Neural progenitor cell (in vitro differentiated cells): Measurements from ENCODE around the gene RGPD8. TPM values are rescaled to one million over a fixed set of nuclear protein-coding genes. Genes with fewer than 3 reads are reported as not detected.

ENCODE experiments used
- DNase-seq: peaks from one replicate; pipeline ENCODE4 v3.0.0-alpha.2; 2016; ENCODE audit warnings: low spot score
- H2AFZ ChIP-seq: fragments of 200-600 bp; sonication (generic); replicated peaks from 2 replicates; pipeline ENCODE4 v1.6.1; 2016; ENCODE audit warnings: antibody characterized with exemption
- H3F3A ChIP-seq: fragments of 200-600 bp; sonication (generic); 2 replicates; pipeline ENCODE4 v1.6.1; 2016; ENCODE audit warnings: antibody characterized with exemption, low read depth
- H3K27ac ChIP-seq: fragments of 200-600 bp; sonication (generic); 2 replicates; pipeline ENCODE4 v1.5.1; 2016; ENCODE audit warnings: mild to moderate bottlenecking
- H3K27me3 ChIP-seq: fragments of 200-600 bp; sonication (generic); 2 replicates; pipeline ENCODE4 v1.6.1; 2016; ENCODE audit warnings: mild to moderate bottlenecking, moderate library complexity
- H3K36me3 ChIP-seq: fragments of 200-600 bp; sonication (generic); 2 replicates; pipeline ENCODE4 v1.5.1; 2016
- H3K4me1 ChIP-seq: fragments of 200-600 bp; sonication (generic); 2 replicates; pipeline ENCODE4 v1.6.1; 2016; ENCODE audit warnings: mixed run types
- H3K4me2 ChIP-seq: fragments of 200-600 bp; sonication (generic); 2 replicates; pipeline ENCODE4 v1.6.1; 2016
- H3K4me3 ChIP-seq: fragments of 200-600 bp; sonication (generic); 2 replicates; pipeline ENCODE4 v1.5.1; 2016
- H3K79me2 ChIP-seq: fragments of 200-600 bp; sonication (generic); 2 replicates; pipeline ENCODE4 v1.6.1; 2016; ENCODE audit warnings: low read depth
- H3K9ac ChIP-seq: fragments of 200-600 bp; sonication (generic); 2 replicates; pipeline ENCODE4 v1.6.1; 2016
- H3K9me3 ChIP-seq: fragments of 200-600 bp; sonication (generic); 2 replicates; pipeline ENCODE4 v1.5.1; 2016; ENCODE audit warnings: low read depth
- H4K20me1 ChIP-seq: fragments of 200-600 bp; sonication (generic); 2 replicates; pipeline ENCODE4 v1.6.1; 2016; ENCODE audit warnings: low read depth
- H3K27ac Mint-ChIP-seq: 3 replicates; pipeline ENCODE4 v1.8.0; 2021; ENCODE audit warnings: mixed read lengths
- H3K27me3 Mint-ChIP-seq: 2 replicates; pipeline ENCODE4 v1.8.0; 2022; ENCODE audit warnings: low read depth, mild to moderate bottlenecking, inconsistent platforms, moderate library complexity, mixed read lengths; ENCODE audit not compliant: insufficient read depth
- H3K36me3 Mint-ChIP-seq: 3 replicates; pipeline ENCODE4 v1.8.0; 2021; ENCODE audit warnings: mixed read lengths
- H3K4me1 Mint-ChIP-seq: 3 replicates; pipeline ENCODE4 v1.8.0; 2021; ENCODE audit warnings: mixed read lengths
- H3K4me3 Mint-ChIP-seq: 3 replicates; pipeline ENCODE4 v1.8.0; 2021; ENCODE audit warnings: mild to moderate bottlenecking, moderate library complexity, mixed read lengths
- H3K9me3 Mint-ChIP-seq: 3 replicates; pipeline ENCODE4 v1.8.0; 2020; ENCODE audit warnings: mixed read lengths
- CTCF ChIP-seq: fragments of 200-600 bp; sonication (generic); IDR thresholded peaks from 2 replicates; pipeline ENCODE4 v1.5.1; 2017; ENCODE audit warnings: antibody characterized with exemption, mild to moderate bottlenecking
- EZH2 ChIP-seq: fragments of 200-600 bp; sonication (generic); IDR thresholded peaks from 2 replicates; pipeline ENCODE4 v1.6.1; 2017; ENCODE audit warnings: antibody characterized with exemption, mild to moderate bottlenecking, moderate library complexity
- EZH2phosphoT487 ChIP-seq: fragments of 200-600 bp; sonication (generic); IDR thresholded peaks from 2 replicates; pipeline ENCODE4 v1.6.1; 2017; ENCODE audit warnings: antibody characterized with exemption
- total RNA-seq: library from RNA; depleted of rRNA; stranded (reverse); fragments of >200 nt; gene quantifications from 2 replicates; pipeline ENCODE4 v1.2.3, GENCODE V29; 2015; ENCODE audit warnings: low replicate concordance

RGPD8 gene
- total RNA-seq, 1 donor from 2014 or later: 11.1 TPM

- Histone ChIP-seq H3K9me3 (no peaks in the 10 kb centered on the region), H3K4me2 (peak within 1 kb of the TSS; percentile 95), H3K4me1 (peaks cover 10% of the 10 kb centered on the region), H4K20me1 (peaks cover 27% of the 10 kb centered on the region), H3K9ac (peak within 1 kb of the TSS; percentile 50), H3F3A (peaks cover 21% of the 10 kb centered on the region), H3K27ac (no peak within 1 kb of the TSS), H3K27me3 (no peaks in the 10 kb centered on the region), H3K4me3 (peak within 1 kb of the TSS; percentile 97), H3K79me2 (peaks cover 42% of the 10 kb centered on the region), H3K36me3 (no peaks in the 10 kb centered on the region), H2AFZ (peak within 1 kb of the TSS; percentile 96)
- peaks cover 12% of the 10 kb centered on the region for H3K27me3 Mint-ChIP-seq
- H3K36me3 Mint-ChIP-seq: peaks cover 22% of the 10 kb centered on the region
- H3K9me3 Mint-ChIP-seq: no peaks in the 10 kb centered on the region
- peak within 1 kb of the TSS; percentile 98 for H3K4me3 Mint-ChIP-seq
- peaks cover 16% of the 10 kb centered on the region for H3K4me1 Mint-ChIP-seq
- TF ChIP-seq EZH2phosphoT487 (no peak), EZH2 (no peak), CTCF (no peak)
- peak; percentile 91 for DNase-seq
- peak within 1 kb of the TSS; percentile 91 for H3K27ac Mint-ChIP-seq
Observed at GRCh38 chr2:112481528-112482233, 48.2 kb upstream of the RGPD8 start, which contains the start of gene TTL. TSS of gene TTL (plus strand) at chr2:112482156. CDS start at chr2:112482345, 189 bp downstream.

GRCh38 chr2:112481050-112481527 lies 47.6 kb upstream of the RGPD8 start:
- Mint-ChIP-seq H3K27ac (peak overlapping the region; percentile 62), H3K4me1 (peaks cover 16% of the 10 kb centered on the region), H3K4me3 (peak overlapping the region; percentile 96), H3K36me3 (peaks cover 16% of the 10 kb centered on the region), H3K27me3 (peaks cover 12% of the 10 kb centered on the region), H3K9me3 (no peaks in the 10 kb centered on the region)
- Histone ChIP-seq H4K20me1 (peaks cover 27% of the 10 kb centered on the region), H3K79me2 (peaks cover 36% of the 10 kb centered on the region), H3K9me3 (no peaks in the 10 kb centered on the region), H3F3A (peaks cover 21% of the 10 kb centered on the region), H3K9ac (no peak overlapping the region), H3K4me2 (peak overlapping the region; percentile 93), H2AFZ (peak overlapping the region; percentile 96), H3K4me3 (peak overlapping the region; percentile 77), H3K4me1 (peaks cover 10% of the 10 kb centered on the region), H3K27me3 (no peaks in the 10 kb centered on the region), H3K36me3 (no peaks in the 10 kb centered on the region), H3K27ac (no peak overlapping the region)
- TF ChIP-seq EZH2phosphoT487 (no peak), CTCF (peak; percentile 66)
- DNase-seq: peak; percentile 90

GRCh38 chr2:112480530-112481049 lies 47.1 kb upstream of the RGPD8 start:
- H3K27ac Mint-ChIP-seq: no peak overlapping the region
- Histone ChIP-seq H3K27ac (no peak overlapping the region), H3F3A (peaks cover 21% of the 10 kb centered on the region), H3K27me3 (no peaks in the 10 kb centered on the region), H3K9me3 (no peaks in the 10 kb centered on the region), H2AFZ (peak overlapping the region; percentile 73), H3K4me2 (peak overlapping the region; percentile 93), H3K9ac (no peak overlapping the region), H4K20me1 (peaks cover 24% of the 10 kb centered on the region), H3K36me3 (no peaks in the 10 kb centered on the region), H3K4me1 (peaks cover 10% of the 10 kb centered on the region), H3K4me3 (peak overlapping the region; percentile 77), H3K79me2 (peaks cover 31% of the 10 kb centered on the region)
- no peaks in the 10 kb centered on the region for H3K9me3 Mint-ChIP-seq
- peak overlapping the region; percentile 96 for H3K4me3 Mint-ChIP-seq
- peaks cover 12% of the 10 kb centered on the region for H3K27me3 Mint-ChIP-seq
- TF ChIP-seq CTCF (no peak), EZH2 (no peak), EZH2phosphoT487 (no peak)
- H3K36me3 Mint-ChIP-seq: peaks cover 12% of the 10 kb centered on the region
- H3K4me1 Mint-ChIP-seq: peaks cover 16% of the 10 kb centered on the region
- DNase-seq: peak; percentile 22
